Iris pigment epithelial cell (primary cell): ENCODE results near the gene KCP.
A peak's percentile ranks its signal among the peaks of the same experiment; 100 is the strongest.

Experiments
- DNase-seq: peaks from one replicate; pipeline ENCODE4 v3.0.0-alpha.2; 2011; ENCODE audit warnings: low read depth

Gene KCP

GRCh38 chr7:128855559-128855958, 55.0 kb downstream of the KCP start:
- no peak for DNase-seq

- DNase-seq = no peak
Observed at GRCh38 chr7:128854396-128854795, 56.1 kb downstream of the KCP start.

GRCh38 chr7:128853799-128854198, 56.7 kb downstream of the KCP start:
- DNase-seq = no peak

GRCh38 chr7:128852537-128853254, 57.8 kb downstream of the KCP start:
- no peak for DNase-seq

GRCh38 chr7:128849804-128850490, 60.6 kb downstream of the KCP start:
- no peak for DNase-seq

GRCh38 chr7:128849156-128849515, 61.4 kb downstream of the KCP start:
- DNase-seq = no peak

GRCh38 chr7:128848289-128849155, 62.0 kb downstream of the KCP start:
- DNase-seq = no peak

- no peak for DNase-seq
Observed at GRCh38 chr7:128847721-128848211, 62.7 kb downstream of the KCP start.

- no peak for DNase-seq
Observed at GRCh38 chr7:128846781-128847444, 63.6 kb downstream of the KCP start.

GRCh38 chr7:128845987-128846386, 64.5 kb downstream of the KCP start:
- no peak for DNase-seq

GRCh38 chr7:128845475-128845874, 65.0 kb downstream of the KCP start:
- DNase-seq = no peak

GRCh38 chr7:128844777-128845311, 65.7 kb downstream of the KCP start:
- no peak for DNase-seq

GRCh38 chr7:128843938-128844621, 66.4 kb downstream of the KCP start:
- DNase-seq = no peak

- DNase-seq = no peak
Observed at GRCh38 chr7:128842674-128843641, 67.6 kb downstream of the KCP start.

- peak; percentile 26 for DNase-seq
Observed at GRCh38 chr7:128841921-128842673, 68.4 kb downstream of the KCP start.

- DNase-seq = no peak
Observed at GRCh38 chr7:128841171-128841690, 69.3 kb downstream of the KCP start.

GRCh38 chr7:128840326-128841170, 70.0 kb downstream of the KCP start:
- no peak for DNase-seq

- DNase-seq = no peak
Observed at GRCh38 chr7:128839751-128840177, 70.7 kb downstream of the KCP start.
